H1 (cell line): ENCODE data around the gene CRHBP. TPM values are rescaled to one million over a fixed set of nuclear protein-coding genes. Genes with fewer than 3 reads are reported as not detected.

ENCODE experiments used
- CTCF ChIA-PET: fragments of 300-600 bp; sonication (Branson Sonifier 250); formaldehyde crosslinking; loops from one replicate; lab custom pipeline; 2021; ENCODE audit not compliant: partially characterized antibody; lab: Charles Lee
- POLR2A ChIA-PET: fragments of 300-600 bp; sonication (Branson Sonifier 250); formaldehyde crosslinking; loops from one replicate; lab custom pipeline; 2021; ENCODE audit warnings: inconsistent platforms; ENCODE audit not compliant: partially characterized antibody; lab: Charles Lee
- DNase-seq, 2 experiments: peaks; one replicate each; pipeline versions ENCODE4 v3.0.0 to v3.0.0-alpha.2; 2010 to 2022; ENCODE audit warnings: low spot score in 2 of 2, low read depth in 1 of 2, mixed read lengths in 1 of 2
- FAIRE-seq: peaks from 2 replicates; lab custom pipeline; 2011; peaks lifted over from hg19 to GRCh38; lab: Jason Lieb, UNC
- H2AFZ ChIP-seq: 2 replicates; pipeline ENCODE4 v1.8.1; 2012; ENCODE audit warnings: low read length, inconsistent platforms
- H2AK5ac ChIP-seq: 2 replicates; pipeline ENCODE4 v1.6.1; 2013; ENCODE audit warnings: low read depth, low read length
- H2BK120ac ChIP-seq: replicated peaks from 2 replicates; pipeline ENCODE3; 2013; ENCODE audit warnings: low read depth, low read length, inconsistent platforms
- H2BK12ac ChIP-seq: 2 replicates; pipeline ENCODE4 v1.6.1; 2013; ENCODE audit warnings: low read depth, low read length
- H2BK15ac ChIP-seq: 2 replicates; pipeline ENCODE4 v1.6.1; 2013; ENCODE audit warnings: low read length
- H2BK20ac ChIP-seq: 2 replicates; pipeline ENCODE4 v1.6.1; 2013; ENCODE audit warnings: low read length
- H2BK5ac ChIP-seq: 2 replicates; pipeline ENCODE4 v1.6.1; 2013; ENCODE audit warnings: low read depth, low read length
- H3K14ac ChIP-seq: 2 replicates; pipeline ENCODE4 v1.6.1; 2013; ENCODE audit warnings: inconsistent platforms; ENCODE audit not compliant: insufficient read length
- H3K18ac ChIP-seq: 2 replicates; pipeline ENCODE4 v1.6.1; 2013; ENCODE audit warnings: low read length; ENCODE audit errors: extremely low read depth
- H3K23ac ChIP-seq: 2 replicates; pipeline ENCODE4 v1.6.1; 2013; ENCODE audit warnings: inconsistent platforms; ENCODE audit not compliant: insufficient read length
- H3K23me2 ChIP-seq: 2 replicates; pipeline ENCODE4 v1.6.1; 2013; ENCODE audit warnings: low read depth, low read length
- H3K27ac ChIP-seq: 2 replicates; pipeline ENCODE4 v1.6.1; 2011; ENCODE audit warnings: low read depth, low read length, inconsistent platforms
- H3K27me3 ChIP-seq, 4 experiments: replicated peaks in 1 of 4; 1 replicate in 1 of 4; 2 replicates in 3 of 4; pipeline versions ENCODE4 v1.6.1 to v1.8.1; 2011 to 2013; ENCODE audit warnings: low read length in 3 of 4, mild to moderate bottlenecking in 3 of 4, inconsistent platforms in 2 of 4, mixed read lengths in 2 of 4, moderate library complexity in 1 of 4; ENCODE audit not compliant: control insufficient read depth in 3 of 4, insufficient read depth in 3 of 4; ENCODE audit errors: extremely low read depth in 1 of 4
- H3K36me3 ChIP-seq, 4 experiments: 2 replicates each; pipeline versions ENCODE4 v1.6.1 to v1.8.1; 2011 to 2013; ENCODE audit warnings: mild to moderate bottlenecking in 4 of 4, low read length in 3 of 4, moderate library complexity in 2 of 4, control low read depth in 1 of 4, inconsistent platforms in 1 of 4; ENCODE audit not compliant: insufficient read depth in 4 of 4, control insufficient read depth in 2 of 4
- H3K4ac ChIP-seq: replicated peaks from 2 replicates; pipeline ENCODE3; 2013; ENCODE audit warnings: low read length, low read depth, mixed read lengths, inconsistent platforms; ENCODE audit not compliant: insufficient read length
- H3K4me1 ChIP-seq, 4 experiments: replicated peaks in 1 of 4; 1 replicate in 1 of 4; 2 replicates in 3 of 4; pipeline versions ENCODE4 v1.6.1 to v1.8.1; 2011 to 2013; ENCODE audit warnings: low read length in 3 of 4, inconsistent platforms in 2 of 4, mixed read lengths in 1 of 4; ENCODE audit not compliant: insufficient read depth in 4 of 4, control insufficient read depth in 3 of 4
- H3K4me2 ChIP-seq, 2 experiments: 2 replicates each; pipeline versions ENCODE4 v1.6.1 to v1.8.1; 2011 to 2013; ENCODE audit warnings: low read depth in 2 of 2, low read length in 2 of 2, control low read depth in 1 of 2, inconsistent platforms in 1 of 2, mild to moderate bottlenecking in 1 of 2; ENCODE audit not compliant: insufficient read depth in 1 of 2
- H3K4me3 ChIP-seq, 4 experiments: fragments of 200-600, 300-600 bp in 1 of 4; sonication (generic), shearing (Covaris generic), sonication (Bioruptor Twin) in 1 of 4; 2 replicates each; pipeline versions ENCODE4 v1.5.1 to v1.8.1; 2011 to 2016; ENCODE audit warnings: low read length in 4 of 4, low read depth in 3 of 4, control low read depth in 2 of 4, inconsistent platforms in 2 of 4, mild to moderate bottlenecking in 2 of 4, mixed read lengths in 1 of 4, moderate library complexity in 1 of 4; ENCODE audit not compliant: insufficient read depth in 2 of 4; ENCODE audit errors: extremely low read depth in 1 of 4
- H3K56ac ChIP-seq: replicated peaks from 2 replicates; pipeline ENCODE3; 2013; ENCODE audit warnings: low read depth, mild to moderate bottlenecking, mixed read lengths, low read length, inconsistent platforms; ENCODE audit not compliant: insufficient read length
- H3K79me1 ChIP-seq: 2 replicates; pipeline ENCODE4 v1.6.1; 2013; ENCODE audit warnings: low read depth, low read length, control low read depth
- H3K79me2 ChIP-seq, 2 experiments: 2 replicates each; pipeline versions ENCODE4 v1.6.1 to v1.8.1; 2012 to 2013; ENCODE audit warnings: low read length in 2 of 2, mild to moderate bottlenecking in 2 of 2, inconsistent platforms in 1 of 2; ENCODE audit not compliant: insufficient read depth in 2 of 2, control insufficient read depth in 1 of 2
- H3K9ac ChIP-seq, 4 experiments: replicated peaks in 1 of 4; 1 replicate in 1 of 4; 2 replicates in 3 of 4; pipeline versions ENCODE4 v1.6.1 to v1.8.1; 2011 to 2013; ENCODE audit warnings: low read depth in 3 of 4, low read length in 3 of 4, control low read depth in 2 of 4, mild to moderate bottlenecking in 2 of 4, moderate library complexity in 2 of 4, inconsistent platforms in 1 of 4; ENCODE audit errors: extremely low read depth in 1 of 4
- H3K9me3 ChIP-seq, 2 experiments: 2 replicates each; pipeline versions ENCODE4 v1.6.1 to v1.8.1; 2012 to 2013; ENCODE audit warnings: mild to moderate bottlenecking in 2 of 2, moderate library complexity in 2 of 2, control low read depth in 1 of 2, inconsistent platforms in 1 of 2, low read depth in 1 of 2, low read length in 1 of 2, mixed read lengths in 1 of 2; ENCODE audit not compliant: insufficient read depth in 2 of 2
- H4K20me1 ChIP-seq, 2 experiments: replicated peaks in 1 of 2; 2 replicates each; pipeline versions ENCODE3 to v1.8.1; 2011 to 2013; ENCODE audit warnings: inconsistent platforms in 2 of 2, low read length in 2 of 2, mild to moderate bottlenecking in 1 of 2; ENCODE audit not compliant: insufficient read depth in 2 of 2, control insufficient read depth in 1 of 2
- H4K5ac ChIP-seq: 2 replicates; pipeline ENCODE4 v1.6.1; 2013; ENCODE audit warnings: low read length, low read depth, mixed read lengths, inconsistent platforms; ENCODE audit not compliant: insufficient read length
- H4K8ac ChIP-seq: 2 replicates; pipeline ENCODE4 v1.8.0; 2013; ENCODE audit warnings: mild to moderate bottlenecking, moderate library complexity, low read length, inconsistent platforms; ENCODE audit not compliant: insufficient read depth; ENCODE audit errors: extremely low read depth
- H4K91ac ChIP-seq: replicated peaks from 2 replicates; pipeline ENCODE3; 2013; ENCODE audit warnings: low read length, mixed read lengths, inconsistent platforms; ENCODE audit not compliant: insufficient read length
- ASH2L ChIP-seq: fragments of 200-600, 300-600 bp; sonication (generic); IDR thresholded peaks from one replicate; pipeline ENCODE4 v1.7.1; 2017; ENCODE audit warnings: low read length
- WGBS, 2 experiments: shearing (Covaris generic) in 1 of 2; methylation state at CpG; one replicate each; pipeline versions ENCODE4 v1.1.6 to v1.1.7; 2013 to 2015; ENCODE audit warnings: low lambda C conversion rate in 2 of 2, mixed read lengths in 2 of 2, inconsistent platforms in 1 of 2, low coverage in 1 of 2, missing lambda C conversion rate in 1 of 2; ENCODE audit not compliant: insufficient replicate concordance in 2 of 2, insufficient coverage in 1 of 2, insufficient read length in 1 of 2; ENCODE audit errors: extremely low coverage in 1 of 2, missing lambda C conversion rate in 1 of 2; 5-methylcytosine and 5-hydroxymethylcytosine counted together
- polyA plus RNA-seq, 7 experiments: library from polyadenylated mRNA; depleted of rRNA in 3 of 7; stranded (reverse) in 5 of 7; unstranded in 2 of 7; fragments of >200 nt in 5 of 7; fragments of 200-250 nt in 2 of 7; gene quantifications; 1 replicate in 5 of 7; 2 replicates in 1 of 7; 4 replicates in 1 of 7; pipeline versions ENCODE4 v1.2.1 to v1.2.3, GENCODE V29; 2011 to 2013; ENCODE audit warnings: missing spikeins in 2 of 7, mixed read lengths in 2 of 7
- total RNA-seq: library from RNA; stranded (reverse); fragmentation: NEBNext Ultra II Directional; extraction: Animal tissue kit (Norgen Biotek cat#: 25700); gene quantifications from 2 replicates; pipeline ENCODE4 v1.2.1, GENCODE V29; 2021

The CRHBP gene
- total and polyA plus RNA-seq, 2 of the 8 experiments (the other 6 are each of a cell fraction or from before 2014, with no cell fraction given) = 0.30 TPM; not detected in 1

DNA sequence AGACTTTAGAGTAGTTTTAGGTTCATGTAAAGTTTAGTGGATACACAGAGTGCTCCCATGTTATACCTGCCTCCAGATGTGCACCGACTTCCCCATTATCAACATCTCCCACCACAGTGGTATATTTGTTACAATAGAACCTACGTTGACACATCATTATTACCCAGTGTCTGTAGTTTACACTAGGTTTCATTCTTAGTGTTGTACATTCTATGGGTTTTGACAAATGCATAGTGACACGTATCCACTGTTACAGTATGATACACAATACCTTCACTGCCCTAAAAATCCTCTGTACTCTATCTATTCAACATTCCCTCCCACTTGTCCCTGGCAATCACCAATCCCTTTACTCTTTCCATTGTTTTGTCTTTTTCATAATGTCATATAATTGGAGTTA lies 34.3 kb upstream of the CRHBP start:
- WGBS, 2 experiments = 84% methylated on average over 3 of the region's 3 CpGs; no CpG with 5 or more reads in 1 of the 2 experiments
- Histone ChIP-seq H3K27me3 (no peaks in the 10 kb centered on the region), H3K79me1 (no peaks in the 10 kb centered on the region), H3K4me3 (no peak overlapping the region), H3K23ac (no peak overlapping the region), H3K36me3 (no peaks in the 10 kb centered on the region), H4K20me1 (no peaks in the 10 kb centered on the region), H4K8ac (no peak overlapping the region), H3K27ac (no peak overlapping the region), H3K4me2 (no peak overlapping the region), H2BK15ac (no peak overlapping the region), H3K18ac (no peak overlapping the region), H2BK5ac (no peak overlapping the region), H4K91ac (no peak overlapping the region), H3K4ac (no peak overlapping the region), H2BK20ac (no peak overlapping the region), H3K79me2 (no peaks in the 10 kb centered on the region), H2BK120ac (no peak overlapping the region), H3K23me2 (no peaks in the 10 kb centered on the region), H3K9ac (no peak overlapping the region), H3K14ac (no peak overlapping the region), H2AK5ac (no peak overlapping the region), H3K56ac (no peak overlapping the region), H4K5ac (no peak overlapping the region), H3K4me1 (0 out of 7 replicates have a peak, but pooled peaks cover 0 to 2% (median 0%) of the 10 kb centered on the region in 4 experiments), H2BK12ac (no peak overlapping the region), H2AFZ (no peak overlapping the region), H3K9me3 (no peaks in the 10 kb centered on the region)
- CTCF ChIA-PET = interaction anchor here (0.6 kb wide), 1 partner anchor 224 kb away, joined by 3 read pairs; no protein-coding TSS in a partner anchor
- FAIRE-seq (no peak), DNase-seq (no peak)
- POLR2A ChIA-PET = no interaction called here
- no peak for TF ChIP-seq ASH2L
